ENCODE measurements around the gene PITPNC1. TPM values are rescaled to one million over a fixed set of nuclear protein-coding genes. Genes with fewer than 3 reads are reported as not detected.
A peak's percentile ranks its signal among the peaks of the same experiment; 100 is the strongest.

Gene PITPNC1
- total RNA-seq, 2 donors from 2014 or later = 73.9 to 81.9 TPM

DNA sequence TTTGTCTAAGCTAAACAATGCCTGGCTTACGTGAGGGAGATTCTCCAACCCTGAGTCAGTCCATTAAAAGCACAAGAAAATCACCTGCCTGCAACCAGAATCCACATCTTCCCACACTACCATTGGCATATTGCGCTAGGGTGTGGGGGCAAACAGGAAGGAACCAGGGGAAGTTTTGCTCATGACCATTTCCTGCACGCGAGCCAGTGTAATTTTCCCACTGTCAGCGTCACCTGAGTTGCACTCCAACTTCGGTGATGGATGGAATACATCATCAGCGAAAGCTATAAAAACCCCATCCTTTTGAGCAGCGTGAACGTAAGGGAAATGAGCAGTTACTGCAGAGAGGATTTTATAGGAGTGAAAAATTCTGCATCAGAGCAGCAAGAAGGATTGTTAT is 172.7 kb downstream of the PITPNC1 start:
- ATAC-seq = no peak
- H3K27me3 Mint-ChIP-seq = no peaks in the 10 kb centered on the region
- H3K27ac Mint-ChIP-seq = peak overlapping the region; percentile 28 to 85
- H3K4me1 Mint-ChIP-seq (ENCODE audit: low read depth in 2 of 2) = peaks cover 40 to 41% of the 10 kb centered on the region in 2 donors
- H3K4me3 Mint-ChIP-seq = no peak overlapping the region
- no peak for DNase-seq (ENCODE audit: low spot score)
- H3K9me3 Mint-ChIP-seq = no peaks in the 10 kb centered on the region
- no peaks in the 10 kb centered on the region for H3K36me3 Mint-ChIP-seq

DNA sequence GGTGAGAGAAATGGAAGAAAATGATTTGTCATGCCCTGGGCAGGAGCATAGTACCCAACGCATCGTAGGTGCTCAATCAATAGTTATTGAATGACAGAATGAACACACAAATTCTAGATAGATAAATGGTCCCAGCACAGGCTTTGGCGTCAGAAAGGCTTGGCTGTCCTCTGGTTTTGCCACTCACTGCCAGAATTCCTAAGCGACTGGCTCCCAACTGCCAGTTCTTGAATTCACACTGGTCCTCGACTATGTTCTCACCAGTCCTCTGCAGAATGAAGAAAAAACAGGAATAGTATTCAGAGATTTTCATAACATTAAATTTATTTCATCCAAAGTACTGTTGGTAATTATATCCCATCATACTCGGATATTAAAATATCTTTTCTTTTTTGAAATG is 177.6 kb downstream of the PITPNC1 start:
- Mint-ChIP-seq H3K36me3 (peaks cover 11% of the 10 kb centered on the region), H3K4me3 (no peak overlapping the region), H3K27me3 (no peaks in the 10 kb centered on the region), H3K4me1 (ENCODE audit: low read depth in 2 of 2) (peaks cover 11 to 35% of the 10 kb centered on the region in 2 donors), H3K27ac (no peak overlapping the region), H3K9me3 (peaks cover 3% of the 10 kb centered on the region)
- ATAC-seq = no peak
- DNase-seq (ENCODE audit: low spot score) = no peak

DNA sequence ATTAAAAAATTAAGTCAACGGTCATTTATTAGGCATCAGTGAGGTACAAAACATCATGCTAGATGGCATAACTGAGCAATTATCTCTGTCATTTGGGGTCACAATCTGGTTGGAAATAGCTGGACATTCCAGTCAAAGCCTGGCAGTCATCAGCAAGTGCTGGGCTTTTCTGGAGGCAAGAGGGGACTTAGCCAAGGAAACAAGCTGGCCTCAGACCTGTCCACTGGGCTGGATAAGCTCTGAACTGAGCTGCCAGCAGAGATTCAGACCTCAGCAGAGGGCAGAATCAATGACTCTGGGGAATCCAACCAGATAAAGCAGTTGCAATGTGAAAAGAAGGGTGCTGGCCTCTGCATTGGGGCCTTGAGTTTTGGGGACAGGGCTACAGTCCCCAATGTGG is 178.8 kb downstream of the PITPNC1 start:
- H3K36me3 Mint-ChIP-seq = peaks cover 11% of the 10 kb centered on the region
- ATAC-seq (no peak), DNase-seq (ENCODE audit: low spot score) (no peak)
- H3K27ac Mint-ChIP-seq = peak overlapping the region; percentile 36 to 56
- no peak overlapping the region for H3K4me3 Mint-ChIP-seq
- H3K27me3 Mint-ChIP-seq = no peaks in the 10 kb centered on the region
- peaks cover 3% of the 10 kb centered on the region for H3K9me3 Mint-ChIP-seq
- peaks cover 7 to 31% of the 10 kb centered on the region in 2 donors for H3K4me1 Mint-ChIP-seq (ENCODE audit: low read depth in 2 of 2)

DNA sequence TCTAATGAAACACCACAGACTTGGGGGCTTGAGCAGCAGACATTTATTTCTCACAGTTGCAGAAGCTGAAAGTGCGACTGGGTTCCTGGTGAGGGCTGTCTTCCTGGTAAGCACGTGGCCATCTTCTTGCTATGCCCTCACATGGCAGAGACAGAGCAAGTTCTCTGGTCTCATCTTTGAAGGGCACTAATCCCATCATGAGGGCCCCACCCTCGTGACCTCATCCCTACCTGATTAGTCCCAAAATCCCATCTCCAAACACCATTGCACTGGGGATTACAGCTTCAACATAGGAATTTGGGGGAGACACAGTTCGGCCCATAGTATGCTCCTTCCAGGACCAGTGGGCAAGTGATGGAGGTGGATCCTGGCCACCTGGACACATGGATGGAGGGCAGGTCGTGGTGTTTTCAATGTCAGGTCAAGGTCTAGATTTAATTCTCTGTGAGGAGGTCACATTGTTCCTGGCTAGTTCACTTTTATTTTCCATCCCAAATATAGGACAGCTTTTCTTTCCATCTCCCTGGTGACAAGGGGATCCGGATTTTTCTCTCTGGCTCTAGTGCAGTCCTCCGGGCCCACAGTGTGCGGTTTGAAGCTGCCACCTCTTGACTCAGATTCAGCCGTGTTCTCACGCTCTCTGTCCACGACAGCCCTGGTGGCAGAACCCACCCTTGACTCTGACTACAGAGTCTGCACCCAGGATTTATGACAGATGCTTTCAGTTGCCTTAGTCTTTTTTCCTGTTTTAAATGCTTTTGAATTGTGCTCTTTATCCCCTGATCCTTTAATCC is 180.2 kb downstream of the PITPNC1 start:
- no peak for DNase-seq (ENCODE audit: low spot score)
- Mint-ChIP-seq H3K27ac (peak overlapping the region in 1 of 2 donors; percentile 36), H3K4me3 (no peak overlapping the region), H3K9me3 (peaks cover 3% of the 10 kb centered on the region), H3K27me3 (no peaks in the 10 kb centered on the region), H3K36me3 (peaks cover 11% of the 10 kb centered on the region), H3K4me1 (ENCODE audit: low read depth in 2 of 2) (peaks cover 0 to 26% of the 10 kb centered on the region in 2 donors)
- no peak for ATAC-seq

DNA sequence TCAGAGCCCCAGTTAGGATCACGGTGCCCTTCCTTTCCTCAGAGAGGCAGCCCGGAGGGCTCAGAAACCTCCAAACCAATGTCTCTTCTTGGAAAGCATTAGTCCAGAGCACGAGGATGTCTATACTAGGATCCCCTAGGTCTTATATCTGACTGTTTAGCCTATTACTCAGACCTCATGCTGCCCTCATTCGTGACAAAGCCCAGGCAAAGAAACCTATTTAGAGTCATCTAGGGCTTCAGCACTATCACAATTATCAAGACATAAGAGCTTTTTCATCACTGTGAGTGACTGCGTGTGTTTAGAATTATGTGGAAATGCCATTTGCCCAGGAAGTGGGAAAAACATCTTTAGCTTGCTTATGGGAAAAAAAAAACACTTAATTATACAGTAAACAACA is 180.8 kb downstream of the PITPNC1 start:
- Mint-ChIP-seq H3K27ac (peak overlapping the region in 1 of 2 donors; percentile 24), H3K9me3 (peaks cover 3% of the 10 kb centered on the region), H3K27me3 (no peaks in the 10 kb centered on the region), H3K36me3 (peaks cover 11% of the 10 kb centered on the region), H3K4me1 (ENCODE audit: low read depth in 2 of 2) (peaks cover 0 to 26% of the 10 kb centered on the region in 2 donors), H3K4me3 (no peak overlapping the region)
- DNase-seq (ENCODE audit: low spot score) (no peak), ATAC-seq (no peak)

DNA sequence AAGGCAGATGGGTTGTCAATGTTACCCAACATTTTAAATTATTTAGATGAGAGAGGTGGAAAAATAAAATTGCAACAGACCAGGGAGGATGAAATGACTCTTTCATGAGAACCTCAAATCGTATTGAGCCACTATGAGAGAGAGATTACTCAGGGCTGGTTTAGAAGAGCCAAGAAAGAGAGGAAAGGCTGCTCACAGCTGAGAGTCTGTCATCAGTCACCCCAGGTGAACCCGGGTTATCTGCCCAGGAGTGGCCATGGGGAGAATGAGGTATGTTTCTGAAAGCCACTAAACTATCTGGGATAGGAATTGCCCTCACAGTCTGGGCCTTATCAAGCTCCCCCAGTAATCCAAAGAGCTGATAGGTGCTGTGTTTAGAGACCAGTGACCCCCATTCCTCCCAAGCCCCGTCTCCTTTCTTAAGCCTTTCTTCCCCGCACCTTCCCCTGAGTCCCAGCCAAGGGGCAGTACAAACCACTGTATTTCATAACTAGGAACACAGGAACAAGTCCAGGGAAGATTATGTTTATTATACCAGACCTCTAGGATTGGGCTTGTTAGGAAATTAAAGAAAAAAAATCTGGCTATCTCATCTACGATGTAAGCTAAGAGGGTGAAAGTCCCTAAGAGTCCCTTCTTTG is 181.8 kb downstream of the PITPNC1 start:
- no peak for DNase-seq (ENCODE audit: low spot score)
- Mint-ChIP-seq H3K27me3 (no peaks in the 10 kb centered on the region), H3K27ac (peak overlapping the region; percentile 24 to 52), H3K4me1 (ENCODE audit: low read depth in 2 of 2) (peaks cover 3 to 24% of the 10 kb centered on the region in 2 donors), H3K4me3 (no peak overlapping the region), H3K9me3 (peaks cover 3% of the 10 kb centered on the region), H3K36me3 (peaks cover 11% of the 10 kb centered on the region)
- ATAC-seq = peak in 1 of 2 donors; percentile 56

DNA sequence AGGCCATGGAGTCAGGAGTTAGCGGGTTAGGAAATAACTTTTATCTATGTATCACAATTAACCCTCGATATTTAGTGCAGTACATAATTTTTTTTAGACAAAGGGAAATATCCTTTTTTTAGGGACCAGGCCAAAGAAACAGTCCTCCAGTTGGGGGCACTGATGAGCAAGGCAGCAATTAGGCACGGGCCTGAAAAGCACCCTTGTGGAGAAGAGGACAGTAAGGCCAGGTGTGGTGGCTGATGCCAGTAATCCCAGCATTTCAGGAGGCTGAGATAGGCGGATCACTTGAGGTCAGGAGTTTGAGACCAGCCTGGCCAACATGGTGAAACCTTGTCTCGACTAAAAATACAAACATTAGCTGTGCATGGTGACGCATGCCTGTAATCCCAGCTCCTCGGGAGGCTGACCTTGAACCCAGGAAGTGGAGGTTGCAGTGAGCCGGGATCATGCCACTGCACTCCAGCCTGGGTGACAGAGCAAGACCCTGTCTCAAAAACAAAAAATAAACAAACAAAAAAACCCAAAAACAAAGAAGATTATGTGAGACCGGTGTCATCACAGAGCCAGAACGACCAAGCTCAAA is 182.4 kb downstream of the PITPNC1 start:
- ATAC-seq = no peak
- Mint-ChIP-seq H3K4me1 (ENCODE audit: low read depth in 2 of 2) (peaks cover 5 to 25% of the 10 kb centered on the region in 2 donors), H3K4me3 (no peak overlapping the region), H3K27ac (no peak overlapping the region), H3K36me3 (peaks cover 11% of the 10 kb centered on the region), H3K9me3 (peaks cover 3% of the 10 kb centered on the region), H3K27me3 (no peaks in the 10 kb centered on the region)
- DNase-seq (ENCODE audit: low spot score) = no peak

DNA sequence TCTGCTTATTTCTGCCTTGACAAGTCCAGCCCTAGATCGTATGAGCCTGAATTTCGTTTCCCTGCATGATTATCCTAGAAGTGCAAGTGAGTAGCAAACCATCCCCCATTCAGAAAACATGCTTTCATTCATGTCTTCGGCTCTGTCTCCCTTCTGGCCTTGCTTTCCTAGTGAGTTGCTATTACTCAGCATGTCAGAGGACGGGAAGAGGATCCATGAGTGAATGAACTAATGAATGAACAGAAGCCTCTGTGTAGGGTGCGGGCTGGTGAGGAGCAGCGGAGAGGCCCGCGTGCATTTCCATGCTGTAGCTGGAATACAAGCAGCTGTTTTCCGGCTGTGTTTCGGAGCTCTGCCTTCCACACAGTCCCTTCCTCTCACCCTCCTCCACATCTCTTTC is 184.9 kb downstream of the PITPNC1 start:
- no peaks in the 10 kb centered on the region for H3K9me3 Mint-ChIP-seq
- H3K27me3 Mint-ChIP-seq = no peaks in the 10 kb centered on the region
- peaks cover 5% of the 10 kb centered on the region for H3K36me3 Mint-ChIP-seq
- no peak overlapping the region for H3K4me3 Mint-ChIP-seq
- H3K27ac Mint-ChIP-seq = no peak overlapping the region
- ATAC-seq (no peak), DNase-seq (ENCODE audit: low spot score) (no peak)
- H3K4me1 Mint-ChIP-seq (ENCODE audit: low read depth in 2 of 2) = peaks cover 5 to 17% of the 10 kb centered on the region in 2 donors

DNA sequence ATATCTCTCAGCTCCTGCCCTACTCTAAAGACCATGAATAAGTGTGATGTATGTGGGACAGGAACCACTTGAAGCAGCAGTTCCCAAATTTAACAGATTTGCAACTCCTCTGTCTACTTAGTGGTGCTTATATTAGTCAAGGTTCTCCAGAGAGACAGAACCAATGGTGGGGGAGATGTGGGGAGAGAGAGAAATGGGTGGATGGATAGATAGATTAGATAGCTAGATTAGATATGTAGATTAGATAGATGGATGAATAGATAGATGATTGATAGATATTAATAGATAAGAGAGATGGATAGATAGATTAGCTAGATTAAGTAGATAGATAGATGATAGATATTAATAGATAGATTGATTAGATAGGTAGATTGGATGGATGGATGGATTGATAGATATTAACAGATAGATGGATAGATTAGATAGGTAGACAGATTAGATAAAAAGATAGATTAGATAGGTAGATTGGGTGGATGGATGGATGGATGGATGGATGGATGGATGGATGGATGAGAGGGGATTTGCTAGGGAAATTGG is 186.7 kb downstream of the PITPNC1 start:
- Mint-ChIP-seq H3K36me3 (no peaks in the 10 kb centered on the region), H3K9me3 (no peaks in the 10 kb centered on the region), H3K4me3 (no peak overlapping the region), H3K27ac (peak overlapping the region in 1 of 2 donors; percentile 3), H3K4me1 (ENCODE audit: low read depth in 2 of 2) (peaks cover 5 to 13% of the 10 kb centered on the region in 2 donors), H3K27me3 (no peaks in the 10 kb centered on the region)
- DNase-seq (ENCODE audit: low spot score) (no peak), ATAC-seq (no peak)

DNA sequence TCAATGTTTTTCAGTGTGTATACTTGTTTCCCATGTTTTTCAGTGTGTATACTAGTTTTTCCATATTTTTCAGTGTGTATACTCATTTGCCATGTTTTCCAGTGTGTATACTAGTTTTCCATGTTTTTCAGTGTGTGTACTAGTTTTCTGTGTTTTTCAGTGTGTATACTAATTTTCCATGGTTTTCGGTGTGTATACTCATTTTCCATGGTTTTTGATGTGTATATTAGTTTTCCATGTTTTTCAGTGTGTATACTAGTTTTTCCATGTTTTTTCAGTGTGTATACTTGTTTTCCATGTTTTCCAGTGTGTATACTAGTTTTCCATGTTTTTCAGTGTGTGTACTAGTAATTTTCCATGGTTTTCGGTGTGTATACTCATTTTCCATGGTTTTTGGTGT is 188.0 kb downstream of the PITPNC1 start:
- Mint-ChIP-seq H3K27me3 (no peaks in the 10 kb centered on the region), H3K9me3 (no peaks in the 10 kb centered on the region), H3K4me3 (no peak overlapping the region), H3K4me1 (ENCODE audit: low read depth in 2 of 2) (peaks cover 14 to 18% of the 10 kb centered on the region in 2 donors), H3K36me3 (no peaks in the 10 kb centered on the region), H3K27ac (no peak overlapping the region)
- ATAC-seq = no peak
- DNase-seq (ENCODE audit: low spot score) = no peak

DNA sequence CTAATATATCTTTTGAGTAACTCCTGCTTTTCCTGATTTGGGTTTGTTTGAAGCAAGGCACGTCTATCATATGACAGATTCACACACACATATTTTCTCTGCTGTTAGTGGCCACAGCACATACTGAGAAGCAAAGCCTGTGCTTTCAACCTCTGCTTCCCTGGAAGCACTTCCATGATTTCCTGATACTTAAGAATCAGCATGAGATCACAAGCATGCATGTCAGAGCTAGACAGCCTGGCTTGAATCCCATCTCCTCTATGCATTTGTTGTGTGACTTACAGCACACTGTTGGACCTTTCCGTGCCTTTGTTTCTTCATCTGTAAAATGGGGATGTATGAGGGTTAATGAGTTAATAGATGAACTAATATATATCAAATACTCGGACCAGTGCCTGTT is 189.6 kb downstream of the PITPNC1 start:
- DNase-seq (ENCODE audit: low spot score) = no peak
- ATAC-seq = no peak
- Mint-ChIP-seq H3K27ac (no peak overlapping the region), H3K9me3 (no peaks in the 10 kb centered on the region), H3K27me3 (no peaks in the 10 kb centered on the region), H3K36me3 (no peaks in the 10 kb centered on the region), H3K4me3 (no peak overlapping the region), H3K4me1 (ENCODE audit: low read depth in 2 of 2) (peaks cover 14 to 18% of the 10 kb centered on the region in 2 donors)

DNA sequence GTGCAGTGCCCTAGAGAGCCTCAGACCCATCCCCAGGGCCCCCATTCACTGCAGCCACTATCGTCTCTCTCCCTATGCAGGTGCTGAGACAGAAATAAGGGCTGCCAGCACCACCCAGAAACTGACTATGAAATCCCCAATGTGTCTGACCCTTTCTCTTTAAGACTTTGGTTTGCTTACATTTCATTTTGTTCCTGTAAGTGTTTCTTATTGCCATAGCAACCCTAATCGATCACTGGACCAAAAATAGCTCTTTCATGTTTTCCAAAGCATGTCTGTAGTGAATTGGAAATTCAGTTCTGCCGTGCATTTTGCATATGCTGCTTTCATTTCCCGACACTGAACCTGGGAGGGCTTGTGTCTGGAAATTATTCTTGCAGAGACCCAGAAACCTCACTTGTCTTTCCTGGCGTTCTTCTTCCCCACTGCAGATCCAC is 192.0 kb downstream of the PITPNC1 start:
- peaks cover 13 to 17% of the 10 kb centered on the region in 2 donors for H3K4me1 Mint-ChIP-seq (ENCODE audit: low read depth in 2 of 2)
- H3K36me3 Mint-ChIP-seq = no peaks in the 10 kb centered on the region
- DNase-seq (ENCODE audit: low spot score) (no peak), ATAC-seq (no peak)
- H3K27me3 Mint-ChIP-seq = no peaks in the 10 kb centered on the region
- H3K4me3 Mint-ChIP-seq = no peak overlapping the region
- H3K9me3 Mint-ChIP-seq = no peaks in the 10 kb centered on the region
- H3K27ac Mint-ChIP-seq = peak overlapping the region; percentile 60 to 81

DNA sequence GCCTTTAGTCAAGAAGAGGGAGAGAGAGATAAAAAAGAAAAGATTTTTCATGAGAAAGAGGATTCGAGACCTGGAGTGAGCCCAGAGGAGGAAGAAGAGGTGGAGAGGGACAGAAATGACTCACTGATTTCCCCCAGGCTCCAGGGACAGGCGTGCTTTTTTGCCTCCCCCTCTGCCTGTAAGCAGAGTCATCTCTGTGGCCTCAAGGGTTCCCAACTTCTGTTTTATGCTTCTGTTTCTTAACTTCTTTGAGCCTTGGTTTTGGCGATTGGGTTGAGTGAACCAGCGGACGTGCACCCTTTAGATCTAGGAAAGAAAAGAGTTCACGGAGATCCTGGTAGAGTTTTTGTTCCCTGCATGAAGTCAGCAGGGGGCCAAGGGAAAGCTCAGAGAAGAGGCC is 192.8 kb downstream of the PITPNC1 start:
- peak overlapping the region; percentile 60 to 81 for H3K27ac Mint-ChIP-seq
- peaks cover 17 to 20% of the 10 kb centered on the region in 2 donors for H3K4me1 Mint-ChIP-seq (ENCODE audit: low read depth in 2 of 2)
- no peak for DNase-seq (ENCODE audit: low spot score)
- no peaks in the 10 kb centered on the region for H3K36me3 Mint-ChIP-seq
- no peaks in the 10 kb centered on the region for H3K27me3 Mint-ChIP-seq
- no peak for ATAC-seq
- no peak overlapping the region for H3K4me3 Mint-ChIP-seq
- no peaks in the 10 kb centered on the region for H3K9me3 Mint-ChIP-seq

DNA sequence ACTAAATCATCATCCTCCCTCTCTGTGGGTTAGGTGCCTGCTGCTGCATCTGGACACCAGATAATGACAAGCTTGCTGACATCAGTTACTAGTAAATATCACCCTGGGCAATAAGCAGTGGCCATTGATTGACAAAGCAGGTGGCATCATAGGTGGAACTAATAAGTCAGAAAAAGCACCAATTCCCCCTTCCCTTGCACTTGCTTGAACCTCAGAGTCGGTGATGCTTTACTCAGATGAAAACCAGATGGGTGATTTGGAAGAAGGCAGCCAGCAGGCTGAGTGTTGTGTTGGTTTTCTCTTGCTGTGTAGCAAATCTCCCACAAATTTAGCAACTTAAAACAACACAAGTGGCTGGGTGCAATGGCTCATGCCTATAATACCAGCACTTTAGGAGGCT is 193.7 kb downstream of the PITPNC1 start:
- DNase-seq (ENCODE audit: low spot score) (no peak), ATAC-seq (no peak)
- no peak overlapping the region for H3K4me3 Mint-ChIP-seq
- H3K27me3 Mint-ChIP-seq = no peaks in the 10 kb centered on the region
- no peaks in the 10 kb centered on the region for H3K9me3 Mint-ChIP-seq
- H3K36me3 Mint-ChIP-seq = no peaks in the 10 kb centered on the region
- peaks cover 17 to 24% of the 10 kb centered on the region in 2 donors for H3K4me1 Mint-ChIP-seq (ENCODE audit: low read depth in 2 of 2)
- H3K27ac Mint-ChIP-seq = peak overlapping the region in 1 of 2 donors; percentile 76
